Large intestine (tissue), 3 donors: ENCODE data around the gene IQSEC1. TPM values are rescaled to one million over a fixed set of nuclear protein-coding genes. Genes with fewer than 3 reads are reported as not detected.

Experiments used
- DNase-seq, 2 donors: peaks; one replicate each; pipeline versions ENCODE4 v3.0.0 to v3.0.0-alpha.2; 2013
- H3K27ac ChIP-seq: one replicate; pipeline ENCODE4 v1.5.1; 2013; ENCODE audit warnings: low read length
- H3K27me3 ChIP-seq: 2 replicates; pipeline ENCODE4 v1.6.1; 2013; ENCODE audit warnings: low read length; ENCODE audit not compliant: control insufficient read depth, insufficient read depth
- H3K36me3 ChIP-seq: 2 replicates; pipeline ENCODE4 v1.6.1; 2013; ENCODE audit warnings: low read length; ENCODE audit not compliant: control insufficient read depth, insufficient read depth
- H3K4me1 ChIP-seq: one replicate; pipeline ENCODE4 v1.6.1; 2013; ENCODE audit warnings: low read length; ENCODE audit not compliant: control insufficient read depth, insufficient read depth
- H3K4me3 ChIP-seq: one replicate; pipeline ENCODE4 v1.5.1; 2013; ENCODE audit warnings: low read length
- H3K9me3 ChIP-seq: one replicate; pipeline ENCODE4 v1.6.1; 2013; ENCODE audit warnings: mild to moderate bottlenecking, low read depth, low read length, moderate library complexity; ENCODE audit not compliant: control insufficient read depth
- WGBS: methylation state at CpG from one replicate; pipeline ENCODE4 v1.1.5; 2013; ENCODE audit warnings: low lambda C conversion rate; ENCODE audit not compliant: insufficient coverage; 5-methylcytosine and 5-hydroxymethylcytosine counted together
- polyA plus RNA-seq: library from polyadenylated mRNA; unstranded; fragments of 120-200 nt; gene quantifications from one replicate; pipeline ENCODE4 v1.2.1, GENCODE V29; 2013

The IQSEC1 gene
- polyA plus RNA-seq, 1 donor, result 24.3 TPM

DNA sequence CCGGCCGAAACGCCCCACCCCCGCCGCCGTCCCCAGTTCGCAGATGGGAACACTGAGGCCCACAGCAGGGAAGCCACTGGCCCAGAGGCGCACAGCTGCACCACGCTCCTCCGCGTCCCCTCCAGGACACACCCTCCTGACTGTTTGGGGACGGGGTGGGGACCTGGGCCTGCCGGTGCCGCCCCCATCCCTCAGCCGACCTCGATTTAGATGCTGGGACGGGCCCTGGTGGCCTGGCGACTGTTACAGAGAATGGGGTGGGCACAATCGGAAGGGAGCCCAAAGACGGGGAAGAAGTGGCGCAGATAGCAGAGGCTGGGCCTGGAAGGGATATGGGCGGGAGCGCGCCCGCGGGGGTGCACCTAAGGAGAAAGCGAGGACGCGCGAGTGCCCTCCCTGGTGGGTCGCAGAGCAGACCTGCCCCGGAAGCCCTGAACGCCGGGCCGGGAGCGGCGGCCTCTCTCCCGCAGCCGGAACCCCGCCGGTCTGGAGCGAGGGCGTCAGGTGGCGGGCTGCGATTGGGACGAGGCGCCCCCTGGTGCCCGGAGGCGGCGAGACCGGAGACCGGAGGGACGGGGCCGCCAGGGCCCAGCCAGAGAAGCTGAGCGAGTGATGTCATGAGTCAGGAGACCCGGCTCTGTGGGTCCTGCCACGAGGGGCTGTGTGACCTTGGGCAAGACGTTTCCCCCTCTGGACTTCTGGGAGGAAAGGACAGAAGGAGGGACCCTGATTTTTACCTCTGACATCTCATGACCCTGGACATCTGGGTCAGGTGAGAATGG lies 78.4 kb downstream of the IQSEC1 start:
- DNase-seq, result peak; percentile 85 to 89
- peak overlapping the region; percentile 84 for H3K4me3 ChIP-seq
- no peaks in the 10 kb centered on the region for H3K36me3 ChIP-seq
- H3K27me3 ChIP-seq, result peaks cover 24% of the 10 kb centered on the region
- H3K4me1 ChIP-seq, result peaks cover 12% of the 10 kb centered on the region
- H3K27ac ChIP-seq, result peak overlapping the region; percentile 72
- H3K9me3 ChIP-seq, result no peaks in the 10 kb centered on the region
- 0% methylated on average over 1 of the region's 58 CpGs for whole genome bisulfite sequencing

DNA sequence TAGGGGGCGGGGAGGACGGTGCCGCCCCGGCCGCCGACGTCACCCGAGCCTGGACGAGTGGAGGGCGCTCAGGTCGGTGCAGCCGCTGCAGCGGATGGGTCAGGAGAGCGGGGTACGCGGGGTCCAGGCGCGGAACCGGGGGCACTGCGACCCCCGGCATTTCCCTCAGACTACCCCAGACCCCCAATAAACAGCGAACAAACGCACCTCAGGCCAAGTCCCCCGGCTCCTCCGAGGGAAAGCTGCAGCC lies 78.9 kb downstream of the IQSEC1 start:
- WGBS, result no CpG with 5 or more reads among the region's 25 CpGs
- peak in 1 of 2 donors; percentile 58 for DNase-seq
- Histone ChIP-seq H3K4me1 (peaks cover 12% of the 10 kb centered on the region), H3K27me3 (peaks cover 26% of the 10 kb centered on the region), H3K4me3 (peak overlapping the region; percentile 84), H3K36me3 (no peaks in the 10 kb centered on the region), H3K27ac (peak overlapping the region; percentile 72), H3K9me3 (no peaks in the 10 kb centered on the region)

DNA sequence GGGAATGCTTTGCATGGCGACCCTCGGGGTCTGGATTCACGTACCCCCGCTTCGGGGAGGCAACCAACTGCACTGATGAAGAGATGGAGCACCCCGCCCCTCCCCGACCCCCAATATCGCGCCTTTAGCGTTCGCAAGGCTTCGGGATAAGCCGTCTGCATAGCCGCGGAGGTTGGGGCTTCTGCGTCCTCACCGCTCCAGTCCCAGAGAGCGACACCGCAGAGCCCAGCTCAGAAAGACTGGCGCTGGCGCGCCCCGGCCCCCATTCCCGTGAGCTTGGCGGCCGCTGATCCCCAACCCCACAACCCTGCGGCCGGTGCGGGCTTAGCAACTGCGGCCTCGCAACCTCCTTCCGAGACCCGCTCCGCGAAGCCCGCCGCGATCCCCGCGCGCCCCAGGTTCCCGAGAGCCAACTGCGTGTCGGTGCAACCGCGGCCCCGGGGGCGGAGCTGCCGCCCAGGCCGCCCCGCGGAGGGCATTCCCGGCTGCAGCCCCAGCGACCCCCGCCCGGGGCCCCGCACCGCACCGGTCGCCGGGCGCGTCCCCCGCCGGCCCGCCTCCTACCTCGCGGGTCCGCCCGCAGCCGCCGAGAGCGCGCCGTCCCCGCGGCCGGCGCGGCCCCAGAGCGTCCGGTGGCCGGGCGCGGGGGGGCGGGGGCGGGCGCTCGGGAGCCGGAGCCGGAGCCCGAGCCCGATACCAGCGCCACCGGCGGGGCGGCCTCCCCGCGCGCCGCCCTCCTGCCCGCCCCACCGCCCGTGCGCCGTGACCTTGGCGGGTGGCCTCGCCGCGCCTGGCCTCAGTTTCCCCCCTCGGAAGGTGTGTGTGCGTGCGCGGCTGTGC lies 79.5 kb downstream of the IQSEC1 start:
- peak overlapping the region; percentile 84 for H3K4me3 ChIP-seq
- H3K27ac ChIP-seq, result no peak overlapping the region
- H3K4me1 ChIP-seq, result peaks cover 12% of the 10 kb centered on the region
- no CpG with 5 or more reads among the region's 114 CpGs for WGBS
- no peaks in the 10 kb centered on the region for H3K9me3 ChIP-seq
- peaks cover 26% of the 10 kb centered on the region for H3K27me3 ChIP-seq
- no peaks in the 10 kb centered on the region for H3K36me3 ChIP-seq
- DNase-seq, result peak in 1 of 2 donors; percentile 51

DNA sequence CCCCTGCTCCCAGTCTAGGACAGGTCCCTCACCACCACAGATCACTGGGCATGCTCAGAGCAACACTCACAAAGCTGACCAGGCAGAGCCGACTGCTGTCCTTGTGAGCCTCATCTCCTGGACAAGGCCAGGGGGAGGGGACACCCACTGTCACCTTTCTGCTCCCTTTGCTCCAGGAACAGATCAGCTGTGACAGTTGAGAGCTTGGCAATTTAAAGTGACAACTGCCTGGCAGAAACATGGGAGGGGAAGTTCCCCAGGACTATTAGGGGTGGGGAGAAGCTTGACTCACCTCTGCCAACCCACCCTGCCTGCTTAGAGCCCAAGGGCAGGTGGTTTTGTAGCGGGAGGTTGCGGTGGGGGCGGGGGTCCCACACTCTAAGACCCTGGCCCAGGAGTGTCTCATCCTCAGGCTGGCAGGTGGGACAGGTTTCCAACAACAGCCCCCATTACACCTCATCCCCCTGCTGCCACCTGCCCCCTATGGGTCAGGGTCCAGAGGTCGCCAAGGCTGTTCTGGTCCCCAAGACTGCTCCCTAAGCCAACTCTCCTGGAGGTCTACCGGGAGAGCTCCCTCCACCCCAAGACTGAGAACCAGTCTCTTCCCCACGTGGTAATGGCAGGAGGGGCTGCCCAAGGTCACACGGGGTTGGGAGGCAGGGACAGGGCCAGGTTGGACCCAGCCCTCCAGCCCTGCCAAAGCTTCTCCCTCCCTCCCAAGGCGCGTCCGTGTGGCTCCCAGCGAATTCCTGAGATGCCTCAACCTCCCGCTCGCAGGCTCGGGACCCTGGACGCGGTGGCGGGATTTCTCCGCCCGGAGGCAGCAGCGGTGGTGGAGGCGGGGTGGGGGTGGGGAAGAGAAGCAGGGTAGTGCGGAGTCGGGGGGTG lies 80.4 kb downstream of the IQSEC1 start:
- no peak for DNase-seq
- no peaks in the 10 kb centered on the region for H3K36me3 ChIP-seq
- peaks cover 12% of the 10 kb centered on the region for H3K4me1 ChIP-seq
- H3K4me3 ChIP-seq, result peak overlapping the region; percentile 47
- no peak overlapping the region for H3K27ac ChIP-seq
- H3K9me3 ChIP-seq, result no peaks in the 10 kb centered on the region
- no CpG with 5 or more reads among the region's 24 CpGs for WGBS
- peaks cover 26% of the 10 kb centered on the region for H3K27me3 ChIP-seq

DNA sequence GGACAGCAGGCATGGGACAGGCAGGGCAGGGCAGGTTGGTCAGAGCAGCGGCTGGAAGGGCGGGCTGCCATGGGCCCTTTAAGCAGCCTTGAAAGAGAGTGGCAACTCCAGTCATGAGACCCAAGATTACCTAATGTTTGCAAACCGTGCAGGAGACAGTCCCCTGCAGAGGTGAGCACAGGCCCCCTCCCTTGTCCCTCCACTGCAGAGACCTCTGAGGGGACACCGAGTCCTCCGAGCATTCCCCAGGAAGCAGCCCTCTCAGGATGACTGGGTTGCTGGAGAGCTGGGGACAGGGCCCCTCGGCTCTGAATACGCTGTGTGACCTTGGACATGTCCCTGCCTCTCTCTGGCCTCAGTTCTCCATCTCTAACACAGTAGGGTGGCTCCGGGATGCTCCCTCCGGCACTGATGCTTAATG lies 81.4 kb downstream of the IQSEC1 start:
- H3K27ac ChIP-seq, result no peak overlapping the region
- no peak overlapping the region for H3K4me3 ChIP-seq
- no CpG with 5 or more reads among the region's 9 CpGs for WGBS
- H3K4me1 ChIP-seq, result peaks cover 12% of the 10 kb centered on the region
- H3K9me3 ChIP-seq, result no peaks in the 10 kb centered on the region
- peaks cover 26% of the 10 kb centered on the region for H3K27me3 ChIP-seq
- no peak for DNase-seq
- H3K36me3 ChIP-seq, result no peaks in the 10 kb centered on the region

DNA sequence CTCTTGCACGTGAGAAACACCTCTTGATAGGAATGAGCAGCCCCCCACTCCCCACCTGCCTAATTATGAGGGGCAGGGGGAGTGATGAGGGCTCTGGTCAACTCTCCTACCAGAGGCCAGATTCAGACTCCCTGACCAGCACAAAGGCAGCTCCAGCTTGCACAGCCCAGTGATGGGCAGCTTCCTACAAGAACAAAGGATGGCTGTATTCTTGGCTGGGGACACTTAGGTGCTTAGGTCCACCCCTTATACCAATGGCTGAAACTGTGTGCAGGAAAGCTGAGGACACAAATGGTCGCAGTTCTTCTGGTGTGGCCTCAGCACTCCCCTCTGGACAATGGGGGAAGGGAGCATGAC lies 81.8 kb downstream of the IQSEC1 start:
- Histone ChIP-seq H3K27ac (no peak overlapping the region), H3K4me1 (peaks cover 12% of the 10 kb centered on the region), H3K4me3 (no peak overlapping the region), H3K27me3 (peaks cover 26% of the 10 kb centered on the region), H3K9me3 (no peaks in the 10 kb centered on the region), H3K36me3 (no peaks in the 10 kb centered on the region)
- WGBS, result no CpG with 5 or more reads among the region's 2 CpGs
- DNase-seq, result no peak

DNA sequence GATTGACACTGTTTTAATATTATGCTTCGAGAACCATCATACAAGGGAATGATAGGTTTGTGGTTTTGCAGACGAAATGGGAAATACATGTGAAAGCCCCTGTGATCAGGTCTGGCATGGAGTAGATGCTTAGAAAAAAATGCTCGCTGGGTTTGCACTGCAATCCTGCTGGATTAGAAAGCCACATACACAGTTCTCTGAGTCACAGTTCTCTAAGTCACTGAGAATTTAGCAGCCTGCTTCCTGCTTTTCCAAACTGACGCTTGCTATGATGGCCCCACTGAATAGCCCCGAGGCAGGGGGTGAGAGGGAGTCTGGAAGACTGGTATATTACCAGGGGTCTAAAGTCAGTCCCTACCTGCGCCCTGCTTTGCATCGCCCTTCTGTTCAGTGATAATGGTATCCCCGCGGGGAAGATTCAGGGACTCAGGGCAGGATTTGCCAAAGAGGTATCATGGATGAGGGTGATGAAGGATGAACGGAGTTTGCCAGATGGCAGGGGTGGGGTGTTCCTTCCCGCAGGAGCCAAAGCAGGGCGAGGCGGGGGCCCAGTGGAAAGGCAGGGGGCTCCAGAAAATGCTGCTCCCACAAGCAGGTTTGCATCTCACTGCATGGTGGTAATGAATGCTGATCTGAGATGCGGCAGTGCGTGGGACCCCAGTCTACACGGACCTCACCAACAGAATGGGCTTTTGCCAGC lies 82.3 kb downstream of the IQSEC1 start:
- Histone ChIP-seq H3K27ac (no peak overlapping the region), H3K27me3 (peaks cover 26% of the 10 kb centered on the region), H3K4me3 (no peak overlapping the region), H3K9me3 (no peaks in the 10 kb centered on the region), H3K4me1 (peaks cover 12% of the 10 kb centered on the region), H3K36me3 (no peaks in the 10 kb centered on the region)
- no CpG with 5 or more reads among the region's 16 CpGs for WGBS
- no peak for DNase-seq

DNA sequence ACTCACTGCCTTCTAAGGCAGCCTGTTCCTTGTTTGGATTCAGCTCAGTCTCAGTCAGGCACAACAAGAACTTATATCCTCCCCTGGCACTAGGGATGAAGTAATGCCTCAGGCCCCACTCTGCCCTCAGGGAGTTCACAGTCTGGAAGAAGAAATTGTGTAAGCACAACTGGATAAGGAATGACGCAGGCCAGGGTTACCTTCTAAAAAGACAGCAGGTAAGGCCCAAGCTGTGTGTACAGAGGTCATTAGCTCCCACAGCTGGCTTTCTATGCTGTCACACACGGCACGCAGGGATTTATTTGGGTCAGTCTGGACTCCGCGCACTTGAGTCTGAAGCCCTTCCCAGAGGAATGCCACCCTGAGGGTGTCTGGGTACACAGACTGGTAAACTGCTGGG lies 82.9 kb downstream of the IQSEC1 start:
- DNase-seq, result no peak
- no CpG with 5 or more reads among the region's 5 CpGs for WGBS
- H3K9me3 ChIP-seq, result no peaks in the 10 kb centered on the region
- no peak overlapping the region for H3K27ac ChIP-seq
- no peak overlapping the region for H3K4me3 ChIP-seq
- H3K36me3 ChIP-seq, result no peaks in the 10 kb centered on the region
- peaks cover 26% of the 10 kb centered on the region for H3K27me3 ChIP-seq
- peaks cover 12% of the 10 kb centered on the region for H3K4me1 ChIP-seq

DNA sequence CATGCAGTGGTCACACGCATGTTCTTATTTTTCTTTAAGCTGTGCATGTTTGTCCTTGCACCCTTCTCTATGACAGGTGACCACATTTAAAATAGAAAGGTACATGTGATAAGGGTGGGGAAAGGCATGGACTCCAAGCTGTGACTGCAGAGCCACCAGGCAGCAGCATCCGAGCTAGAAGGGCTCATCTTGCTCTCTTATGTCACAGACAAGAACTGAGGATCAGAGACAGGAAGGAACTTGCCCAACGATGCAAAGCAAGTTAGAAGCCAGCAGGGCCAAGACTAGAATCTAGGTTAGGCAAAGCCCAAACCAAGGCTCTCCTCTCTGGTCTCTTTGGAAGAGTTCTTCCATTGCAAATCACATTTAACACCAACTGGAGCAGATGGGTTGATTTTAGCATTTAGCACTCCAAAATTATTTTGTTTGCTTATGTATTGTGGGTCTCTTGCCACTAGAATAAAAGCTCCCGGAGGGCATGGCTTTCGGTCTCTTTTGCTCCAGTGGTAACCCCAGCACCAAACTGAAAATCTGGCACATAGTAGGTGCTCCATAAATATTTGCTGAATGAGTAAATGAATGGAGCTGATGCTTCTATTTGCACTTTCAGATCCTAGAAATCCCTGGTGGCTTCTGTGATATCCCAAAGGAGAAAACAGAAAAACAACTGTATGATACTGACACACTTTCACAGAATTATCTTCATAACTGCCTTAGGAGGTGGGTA lies 84.3 kb downstream of the IQSEC1 start:
- Histone ChIP-seq H3K4me1 (peaks cover 12% of the 10 kb centered on the region), H3K4me3 (no peak overlapping the region), H3K36me3 (no peaks in the 10 kb centered on the region), H3K27ac (no peak overlapping the region), H3K27me3 (peaks cover 19% of the 10 kb centered on the region), H3K9me3 (no peaks in the 10 kb centered on the region)
- no CpG with 5 or more reads among the region's 5 CpGs for WGBS
- no peak for DNase-seq
